IMR-90 (cell line): ENCODE measurements around the gene SLC35D2. TPM values are rescaled to one million over a fixed set of nuclear protein-coding genes. Genes with fewer than 3 reads are reported as not detected.
A peak's percentile ranks its signal among the peaks of the same experiment; 100 is the strongest.

ENCODE experiments used
- ATAC-seq: fragments of 200-7000 bp; cut with Tn5 transposase; 2 replicates; pipeline ENCODE4 v1.9.1; 2020; ENCODE audit warnings: low read depth, mild to moderate bottlenecking, moderate library complexity
- BruUV-seq: library from RNA; stranded (reverse); fragments of 400-500 nt; replicated peaks from 2 replicates; lab custom pipeline; 2021; lab: Mats Ljungman, UMichigan
- CTCF ChIA-PET: fragments of 300-600 bp; formaldehyde crosslinking; extraction: SDS; loops from one replicate; lab custom pipeline; 2021; ENCODE audit warnings: antibody characterized with exemption; lab: Yijun Ruan, JAX
- POLR2A ChIA-PET: fragments of 300-600 bp; sonication (Branson Sonifier 250); formaldehyde crosslinking; loops from one replicate; lab custom pipeline; 2022; ENCODE audit warnings: antibody characterized with exemption; ENCODE audit not compliant: unreplicated experiment; lab: Charles Lee
- DNase-seq: peaks from one replicate; pipeline ENCODE4 v3.0.0; 2013
- H2AFZ ChIP-seq: replicated peaks from 2 replicates; pipeline ENCODE3; 2013; ENCODE audit warnings: low read length, mild to moderate bottlenecking; ENCODE audit not compliant: poor library complexity
- H2AK5ac ChIP-seq: 2 replicates; pipeline ENCODE4 v1.6.1; 2013; ENCODE audit warnings: low read depth, low read length, inconsistent platforms
- H2AK9ac ChIP-seq: replicated peaks from 2 replicates; pipeline ENCODE3; 2013; ENCODE audit warnings: mild to moderate bottlenecking, low read depth, low read length, moderate library complexity; ENCODE audit not compliant: poor library complexity
- H2BK120ac ChIP-seq: 2 replicates; pipeline ENCODE4 v1.6.1; 2013; ENCODE audit warnings: low read depth, low read length, inconsistent platforms
- H2BK15ac ChIP-seq: 3 replicates; pipeline ENCODE4 v1.6.1; 2013; ENCODE audit warnings: low read depth, low read length, inconsistent platforms
- H2BK20ac ChIP-seq: 2 replicates; pipeline ENCODE4 v1.6.1; 2013; ENCODE audit warnings: low read depth, mild to moderate bottlenecking, inconsistent platforms, low read length, moderate library complexity
- H2BK5ac ChIP-seq: 2 replicates; pipeline ENCODE4 v1.6.1; 2013; ENCODE audit warnings: mild to moderate bottlenecking, low read depth, low read length, inconsistent platforms; ENCODE audit not compliant: poor library complexity, severe bottlenecking
- H3K14ac ChIP-seq: replicated peaks from 2 replicates; pipeline ENCODE4 v1.6.1; 2013; ENCODE audit warnings: low read depth, low read length, inconsistent platforms
- H3K18ac ChIP-seq: 2 replicates; pipeline ENCODE4 v1.6.1; 2013; ENCODE audit warnings: low read depth, low read length, control low read depth
- H3K23ac ChIP-seq: 2 replicates; pipeline ENCODE4 v1.6.1; 2013; ENCODE audit warnings: low read depth, low read length, inconsistent platforms
- H3K27ac ChIP-seq: 2 replicates; pipeline ENCODE4 v1.5.1; 2013; ENCODE audit warnings: mild to moderate bottlenecking, control low read depth, low read length; ENCODE audit not compliant: insufficient read depth
- H3K27me3 ChIP-seq: 2 replicates; pipeline ENCODE4 v1.6.1; 2013; ENCODE audit warnings: low read length; ENCODE audit not compliant: control insufficient read depth, insufficient read depth
- H3K36me3 ChIP-seq: 2 replicates; pipeline ENCODE4 v1.6.1; 2013; ENCODE audit warnings: low read length, mixed read lengths; ENCODE audit not compliant: control insufficient read depth, insufficient read depth
- H3K4ac ChIP-seq: 2 replicates; pipeline ENCODE4 v1.6.1; 2013; ENCODE audit warnings: low read depth, low read length, inconsistent platforms
- H3K4me1 ChIP-seq: 2 replicates; pipeline ENCODE4 v1.6.1; 2013; ENCODE audit warnings: low read length, mixed read lengths; ENCODE audit not compliant: control insufficient read depth, insufficient read depth
- H3K4me2 ChIP-seq: 2 replicates; pipeline ENCODE4 v1.6.1; 2013; ENCODE audit warnings: low read depth, mild to moderate bottlenecking, control low read depth, low read length, moderate library complexity
- H3K4me3 ChIP-seq: 2 replicates; pipeline ENCODE4 v1.5.1; 2013; ENCODE audit warnings: low read depth, mild to moderate bottlenecking, control low read depth, low read length, moderate library complexity; ENCODE audit not compliant: insufficient read depth
- H3K56ac ChIP-seq: 2 replicates; pipeline ENCODE4 v1.6.1; 2013; ENCODE audit warnings: low read length, inconsistent platforms; ENCODE audit not compliant: insufficient read depth; ENCODE audit errors: extremely low read depth
- H3K79me1 ChIP-seq, 2 experiments: 2 replicates each; pipeline ENCODE4 v1.6.1; 2013; ENCODE audit warnings: low read length in 2 of 2, inconsistent platforms in 1 of 2, low read depth in 1 of 2
- H3K9ac ChIP-seq: 2 replicates; pipeline ENCODE4 v1.6.1; 2013; ENCODE audit warnings: low read depth, low read length, control low read depth
- H3K9me1 ChIP-seq: 2 replicates; pipeline ENCODE4 v1.6.1; 2013; ENCODE audit warnings: low read length, inconsistent platforms; ENCODE audit not compliant: insufficient read depth
- H3K9me3 ChIP-seq: 2 replicates; pipeline ENCODE4 v1.6.1; 2013; ENCODE audit warnings: low read length; ENCODE audit not compliant: control insufficient read depth, insufficient read depth
- H4K20me1 ChIP-seq: 2 replicates; pipeline ENCODE4 v1.6.1; 2013; ENCODE audit warnings: low read length, inconsistent platforms; ENCODE audit not compliant: insufficient read depth
- H4K5ac ChIP-seq: 2 replicates; pipeline ENCODE4 v1.6.1; 2013; ENCODE audit warnings: mild to moderate bottlenecking, low read depth, low read length, control low read depth
- H4K8ac ChIP-seq, 2 experiments: 2 replicates each; pipeline ENCODE4 v1.6.1; 2013; ENCODE audit warnings: low read depth in 2 of 2, low read length in 2 of 2, control low read depth in 1 of 2, inconsistent platforms in 1 of 2
- H4K91ac ChIP-seq: 2 replicates; pipeline ENCODE4 v1.6.1; 2013; ENCODE audit warnings: low read depth, low read length, inconsistent platforms; ENCODE audit not compliant: insufficient read depth
- CHD1 ChIP-seq: IDR thresholded peaks from 2 replicates; pipeline ENCODE4 v1.6.1; 2012; ENCODE audit warnings: low read depth, low read length, improper control_type of control experiment
- NFE2L2 ChIP-seq: fragments of 150-350 bp; IDR thresholded peaks from 2 replicates; pipeline ENCODE4 v1.6.1; 2016; ENCODE audit warnings: low read depth, mild to moderate bottlenecking, low read length
- POLR2A ChIP-seq: IDR thresholded peaks from 2 replicates; pipeline ENCODE4 v1.6.1; 2012; ENCODE audit warnings: mild to moderate bottlenecking, low read depth, low read length
- RCOR1 ChIP-seq: IDR thresholded peaks from 2 replicates; pipeline ENCODE4 v1.6.1; 2012; ENCODE audit warnings: mild to moderate bottlenecking, low read length, improper control_type of control experiment; ENCODE audit not compliant: insufficient replicate concordance
- RFX5 ChIP-seq: IDR thresholded peaks from 2 replicates; pipeline ENCODE4 v1.8.0; 2012; ENCODE audit warnings: low read depth, mild to moderate bottlenecking, low read length, moderate library complexity
- SMC3 ChIP-seq: fragments of 150-350 bp; IDR thresholded peaks from 2 replicates; pipeline ENCODE4 v1.6.1; 2016; ENCODE audit warnings: low read depth, mild to moderate bottlenecking, antibody characterized with exemption, low read length, moderate library complexity
- WGBS, 2 experiments: methylation state at CpG; one replicate each; pipeline versions ENCODE4 v1.1.5 to v1.1.7; 2013; ENCODE audit warnings: missing lambda C conversion rate in 2 of 2; ENCODE audit not compliant: insufficient read length in 1 of 2; ENCODE audit errors: extremely low coverage in 2 of 2; 5-methylcytosine and 5-hydroxymethylcytosine counted together
- dilution Hi-C: fragments of 300-500 bp; cut with HindIII; formaldehyde crosslinking; loops from one replicate; pipeline ENCODE4 v1.14.3; 2018; ENCODE audit warnings: low sequenced_read_pairs; ENCODE audit not compliant: unreplicated experiment
- in situ Hi-C: fragments of 300-500 bp; cut with MboI; formaldehyde crosslinking; loops from 3 replicates; pipeline ENCODE4 v1.14.3; 2019; ENCODE audit warnings: low sequenced_read_pairs, inconsistent platforms, mixed read lengths
- intact Hi-C: fragments of 100-400 bp; cut with micrococcal nuclease; formaldehyde crosslinking; loops from 2 replicates; pipeline ENCODE4 v1.10.0; 2022
- polyA plus RNA-seq, 3 experiments: library from polyadenylated mRNA; depleted of rRNA; stranded (reverse); fragments of >200 nt; gene quantifications; 2 replicates each; pipeline ENCODE4 v1.2.3, GENCODE V29; 2012; ENCODE audit warnings: low replicate concordance in 1 of 3
- total RNA-seq: library from RNA; depleted of rRNA; stranded (reverse); fragments of >200 nt; gene quantifications from 2 replicates; pipeline ENCODE4 v1.2.3, GENCODE V29; 2012
- TF ChIP-seq, protein P1 (sequence below): fragments of 150-350 bp; IDR thresholded peaks from 2 replicates; pipeline ENCODE4 v1.6.1; 2016; ENCODE audit warnings: low read depth, mild to moderate bottlenecking, low read length, moderate library complexity, borderline replicate concordance

The SLC35D2 gene
- total and polyA plus RNA-seq, 2 of the 4 experiments (the other 2 are of a cell fraction): 9.7 to 11.8 TPM

GRCh38 chr9:96423322-96423984 lies 39.9 kb upstream of the SLC35D2 start:
- CTCF ChIA-PET: interaction anchor here (0.6 to 0.9 kb wide), 2 partner anchors 40 to 1048 kb away, joined by 3 to 7 read pairs; no protein-coding TSS in a partner anchor
- POLR2A ChIA-PET: no interaction called here

More at GRCh38 chr9:96423322-96423984, 39.9 kb upstream of the SLC35D2 start:
- H3K18ac ChIP-seq: no peak overlapping the region
- dilution Hi-C loops: no loop called here
- H2AK9ac ChIP-seq: peak overlapping the region; percentile 55
- H2BK5ac ChIP-seq: no peak overlapping the region
- in situ Hi-C loops: no loop called here
- no peak overlapping the region for H4K5ac ChIP-seq
- no peaks in the 10 kb centered on the region for H3K36me3 ChIP-seq
- intact Hi-C loops: loop anchor here (5.0 kb wide), 1 partner anchor 39 kb away; no protein-coding TSS in a partner anchor
- peaks cover 3% of the 10 kb centered on the region; the same call in 1 of the 2 replicates for H3K9me1 ChIP-seq
- H3K4me1 ChIP-seq: peaks cover 5% of the 10 kb centered on the region
- no peak overlapping the region for H4K91ac ChIP-seq
- H3K9me3 ChIP-seq: no peaks in the 10 kb centered on the region
- 0 out of 2 replicates have a peak overlapping the region, but pooled peaks have one; percentile 40 for H3K23ac ChIP-seq
- TF ChIP-seq SMC3 (no peak), CHD1 (no peak), POLR2A (no peak), RFX5 (no peak), NFE2L2 (no peak), RCOR1 (no peak)
- TF ChIP-seq, protein P1, sequence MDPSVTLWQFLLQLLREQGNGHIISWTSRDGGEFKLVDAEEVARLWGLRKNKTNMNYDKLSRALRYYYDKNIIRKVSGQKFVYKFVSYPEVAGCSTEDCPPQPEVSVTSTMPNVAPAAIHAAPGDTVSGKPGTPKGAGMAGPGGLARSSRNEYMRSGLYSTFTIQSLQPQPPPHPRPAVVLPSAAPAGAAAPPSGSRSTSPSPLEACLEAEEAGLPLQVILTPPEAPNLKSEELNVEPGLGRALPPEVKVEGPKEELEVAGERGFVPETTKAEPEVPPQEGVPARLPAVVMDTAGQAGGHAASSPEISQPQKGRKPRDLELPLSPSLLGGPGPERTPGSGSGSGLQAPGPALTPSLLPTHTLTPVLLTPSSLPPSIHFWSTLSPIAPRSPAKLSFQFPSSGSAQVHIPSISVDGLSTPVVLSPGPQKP: no peak
- no peak overlapping the region; the same call in 1 of the 2 replicates for H3K4ac ChIP-seq
- no peak overlapping the region for H4K8ac ChIP-seq
- WGBS, 2 experiments: 76% methylated on average over 5 of the region's 8 CpGs; no CpG with 5 or more reads in 1 of the 2 experiments
- H4K20me1 ChIP-seq: no peaks in the 10 kb centered on the region
- no peak overlapping the region for H3K4me3 ChIP-seq
- H3K14ac ChIP-seq: peak overlapping the region; percentile 45; the same call in 1 of the 2 replicates
- H3K4me2 ChIP-seq: no peak overlapping the region
- no TSS peak for BruUV-seq
- no peak for ATAC-seq
- H2AFZ ChIP-seq: peak overlapping the region; percentile 78
- H3K27ac ChIP-seq: no peak overlapping the region
- no peak overlapping the region for H2BK15ac ChIP-seq
- H3K79me1 ChIP-seq: no peaks in the 10 kb centered on the region
- no peak overlapping the region for H2BK120ac ChIP-seq
- peak overlapping the region; percentile 77 for H2AK5ac ChIP-seq
- no peak overlapping the region for H3K56ac ChIP-seq
- no peaks in the 10 kb centered on the region for H3K27me3 ChIP-seq
- no peak overlapping the region for H2BK20ac ChIP-seq
- H3K9ac ChIP-seq: no peak overlapping the region
- no peak for DNase-seq
